Stimulated activated CD4-positive, alpha-beta T cell treated with anti-CD3 and anti-CD28 coated beads, Interleukin-15, amount 100 ng/mL, for 1 hour (primary cell): ENCODE results near the gene TMUB1.

Experiments
- DNase-seq, 2 donors: peaks; one replicate each; pipeline ENCODE4 v3.0.0-alpha.2; 2020; ENCODE audit warnings: low read depth in 1 of 2, low spot score in 1 of 2

Gene TMUB1

GRCh38 chr7:151086802-151087244 lies 3.5 kb upstream of the TMUB1 start:
- no peak for DNase-seq

- DNase-seq, result peak in 1 of 2 donors; percentile 52
Measured at GRCh38 chr7:151085691-151086620, 2.7 kb upstream of the TMUB1 start, which contains the start of gene AGAP3. TSS of gene AGAP3 (plus strand) at chr7:151086475. CDS start at chr7:151086742, 267 bp downstream.

GRCh38 chr7:151085329-151085690 lies 2.0 kb upstream of the TMUB1 start:
- DNase-seq, result no peak

GRCh38 chr7:151083824-151084160 lies 499 bp upstream of the TMUB1 start:
- no peak for DNase-seq

- DNase-seq, result no peak
Measured at GRCh38 chr7:151082141-151083070, 887 bp downstream of the TMUB1 start.

- no peak for DNase-seq
Measured at GRCh38 chr7:151081170-151082101, 1.9 kb downstream of the TMUB1 start.

GRCh38 chr7:151080522-151081169 lies 2.6 kb downstream of the TMUB1 start, which contains the start of gene FASTK:
TSS of gene FASTK (minus strand) at chr7:151080809. CDS start at chr7:151080766, 43 bp downstream.
- DNase-seq, result peak; percentile 74 to 80

- no peak for DNase-seq
Measured at GRCh38 chr7:151080067-151080521, 3.2 kb downstream of the TMUB1 start.

- no peak for DNase-seq
Measured at GRCh38 chr7:151079199-151079910, 3.9 kb downstream of the TMUB1 start.

GRCh38 chr7:151078233-151079040 lies 4.9 kb downstream of the TMUB1 start:
- DNase-seq, result no peak

- no peak for DNase-seq
Measured at GRCh38 chr7:151077705-151078232, 5.5 kb downstream of the TMUB1 start.

GRCh38 chr7:151076863-151077704 lies 6.2 kb downstream of the TMUB1 start:
- DNase-seq, result no peak

GRCh38 chr7:151075978-151076426 lies 7.3 kb downstream of the TMUB1 start:
- no peak for DNase-seq

GRCh38 chr7:151075662-151075971 lies 7.7 kb downstream of the TMUB1 start:
- no peak for DNase-seq

- DNase-seq, result no peak
Measured at GRCh38 chr7:151074817-151075661, 8.3 kb downstream of the TMUB1 start.

GRCh38 chr7:151073990-151074389 lies 9.3 kb downstream of the TMUB1 start:
- no peak for DNase-seq
